ENCODE measurements around the gene INPP5A. TPM values are rescaled to one million over a fixed set of nuclear protein-coding genes. Genes with fewer than 3 reads are reported as not detected.

Gene INPP5A
- total RNA-seq, 1 donor from 2014 or later: 30.6 TPM

DNA sequence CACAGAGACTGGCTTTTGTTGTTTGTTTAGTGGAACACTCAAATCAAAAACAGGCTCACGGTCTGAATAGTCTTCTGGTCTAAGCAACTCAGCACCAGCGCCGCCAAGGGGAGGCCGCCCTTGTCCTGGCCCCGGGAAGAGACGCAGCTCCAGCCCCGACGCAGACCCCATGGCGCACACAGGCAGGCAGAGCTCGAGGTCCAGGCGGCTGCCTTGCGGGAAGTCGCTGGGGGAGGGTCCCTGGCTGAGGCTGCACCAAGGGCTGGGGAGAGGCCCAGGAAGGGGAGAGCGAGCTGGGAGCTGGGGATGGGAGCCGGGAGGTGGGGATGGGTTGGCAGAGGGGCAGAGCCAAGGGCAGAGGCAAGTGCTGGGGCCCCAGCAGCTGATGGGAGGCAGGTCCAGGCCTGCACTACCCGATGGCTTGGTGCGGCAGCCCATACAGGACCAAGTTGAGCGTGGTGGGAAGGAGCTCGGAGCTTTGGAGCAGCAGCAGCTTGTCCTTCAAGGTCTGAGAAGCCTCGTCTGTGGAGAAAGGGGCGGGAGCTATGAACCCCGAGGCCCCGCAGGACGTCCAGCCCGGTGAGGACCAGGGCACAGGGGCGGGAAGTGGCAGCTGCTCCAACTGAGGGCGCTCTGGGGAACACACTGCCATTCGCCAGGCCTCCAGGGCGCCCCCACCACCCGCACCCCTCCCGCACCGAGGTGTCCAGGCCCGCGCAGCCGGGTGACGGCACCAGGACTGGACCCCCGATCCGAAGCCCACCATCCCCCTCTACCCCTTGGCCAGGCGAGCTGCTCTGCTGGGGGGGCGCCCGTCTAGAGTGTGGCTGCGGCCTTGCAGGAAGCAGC lies 271.0 kb downstream of the INPP5A start:
- Mint-ChIP-seq H3K36me3 (ENCODE audit: insufficient read depth) (no peaks in the 10 kb centered on the region), H3K4me1 (ENCODE audit: low read depth) (peaks cover 1% of the 10 kb centered on the region), H3K4me3 (ENCODE audit: low read depth) (no peak overlapping the region), H3K27me3 (peaks cover 6% of the 10 kb centered on the region), H3K9me3 (ENCODE audit: low read depth) (no peaks in the 10 kb centered on the region), H3K27ac (no peak overlapping the region)
- TF ChIP-seq, protein P1, sequence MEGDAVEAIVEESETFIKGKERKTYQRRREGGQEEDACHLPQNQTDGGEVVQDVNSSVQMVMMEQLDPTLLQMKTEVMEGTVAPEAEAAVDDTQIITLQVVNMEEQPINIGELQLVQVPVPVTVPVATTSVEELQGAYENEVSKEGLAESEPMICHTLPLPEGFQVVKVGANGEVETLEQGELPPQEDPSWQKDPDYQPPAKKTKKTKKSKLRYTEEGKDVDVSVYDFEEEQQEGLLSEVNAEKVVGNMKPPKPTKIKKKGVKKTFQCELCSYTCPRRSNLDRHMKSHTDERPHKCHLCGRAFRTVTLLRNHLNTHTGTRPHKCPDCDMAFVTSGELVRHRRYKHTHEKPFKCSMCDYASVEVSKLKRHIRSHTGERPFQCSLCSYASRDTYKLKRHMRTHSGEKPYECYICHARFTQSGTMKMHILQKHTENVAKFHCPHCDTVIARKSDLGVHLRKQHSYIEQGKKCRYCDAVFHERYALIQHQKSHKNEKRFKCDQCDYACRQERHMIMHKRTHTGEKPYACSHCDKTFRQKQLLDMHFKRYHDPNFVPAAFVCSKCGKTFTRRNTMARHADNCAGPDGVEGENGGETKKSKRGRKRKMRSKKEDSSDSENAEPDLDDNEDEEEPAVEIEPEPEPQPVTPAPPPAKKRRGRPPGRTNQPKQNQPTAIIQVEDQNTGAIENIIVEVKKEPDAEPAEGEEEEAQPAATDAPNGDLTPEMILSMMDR (IDR thresholded peaks at IDR 0.05; ENCODE audit: unreplicated experiment): no peak
- no peak for DNase-seq (ENCODE audit: low spot score, unreplicated experiment)

DNA sequence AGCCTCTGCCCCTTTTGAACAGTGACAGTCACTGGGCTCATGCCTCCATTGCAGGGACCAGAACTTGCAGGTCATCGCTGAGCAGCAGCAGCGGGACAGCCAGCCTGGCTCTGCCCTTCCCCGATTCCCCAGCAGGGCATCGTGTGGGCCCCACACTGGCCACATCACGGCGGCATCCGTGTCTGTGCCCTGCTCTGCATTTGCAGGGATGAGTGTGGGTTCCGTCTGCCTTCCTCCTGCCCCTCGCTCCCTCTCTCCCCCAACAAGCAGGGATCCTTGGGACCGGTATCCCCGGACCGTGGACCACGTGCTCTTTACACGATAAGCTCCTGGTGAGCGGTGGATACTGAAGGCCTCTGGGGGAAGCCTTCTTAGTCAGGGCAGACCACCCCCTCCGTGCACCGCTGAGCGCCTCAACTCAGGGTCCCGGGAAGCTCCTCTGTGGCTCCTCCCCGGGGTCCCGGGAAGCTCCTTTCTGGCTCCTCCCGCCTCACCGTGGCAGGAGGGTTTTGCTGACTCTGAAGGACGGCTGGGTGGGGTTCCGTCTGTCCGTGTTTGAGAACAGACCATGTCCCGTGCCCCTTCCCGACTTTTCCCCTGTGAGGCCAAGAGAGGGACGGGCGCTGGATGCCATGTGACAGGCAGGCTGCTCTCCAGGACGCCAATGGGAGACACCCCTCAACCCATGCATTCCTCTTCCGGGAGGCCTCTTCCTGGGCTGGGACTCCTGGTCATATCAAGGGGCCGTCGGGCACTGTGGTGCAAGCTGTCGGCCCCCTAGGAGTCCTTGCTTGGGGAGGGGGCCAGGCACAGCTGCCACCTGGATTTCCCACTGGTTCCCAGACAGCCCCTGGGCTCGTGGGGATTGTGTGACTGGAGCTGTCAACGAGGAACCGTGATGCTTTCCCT lies 271.9 kb downstream of the INPP5A start:
- H3K4me3 Mint-ChIP-seq (ENCODE audit: low read depth): no peak overlapping the region
- no peaks in the 10 kb centered on the region for H3K4me1 Mint-ChIP-seq (ENCODE audit: low read depth)
- H3K36me3 Mint-ChIP-seq (ENCODE audit: insufficient read depth): no peaks in the 10 kb centered on the region
- H3K27ac Mint-ChIP-seq: no peak overlapping the region
- peaks cover 6% of the 10 kb centered on the region for H3K27me3 Mint-ChIP-seq
- H3K9me3 Mint-ChIP-seq (ENCODE audit: low read depth): no peaks in the 10 kb centered on the region
- TF ChIP-seq, protein P1 (IDR thresholded peaks at IDR 0.05; ENCODE audit: unreplicated experiment): no peak
- no peak for DNase-seq (ENCODE audit: low spot score, unreplicated experiment)

DNA sequence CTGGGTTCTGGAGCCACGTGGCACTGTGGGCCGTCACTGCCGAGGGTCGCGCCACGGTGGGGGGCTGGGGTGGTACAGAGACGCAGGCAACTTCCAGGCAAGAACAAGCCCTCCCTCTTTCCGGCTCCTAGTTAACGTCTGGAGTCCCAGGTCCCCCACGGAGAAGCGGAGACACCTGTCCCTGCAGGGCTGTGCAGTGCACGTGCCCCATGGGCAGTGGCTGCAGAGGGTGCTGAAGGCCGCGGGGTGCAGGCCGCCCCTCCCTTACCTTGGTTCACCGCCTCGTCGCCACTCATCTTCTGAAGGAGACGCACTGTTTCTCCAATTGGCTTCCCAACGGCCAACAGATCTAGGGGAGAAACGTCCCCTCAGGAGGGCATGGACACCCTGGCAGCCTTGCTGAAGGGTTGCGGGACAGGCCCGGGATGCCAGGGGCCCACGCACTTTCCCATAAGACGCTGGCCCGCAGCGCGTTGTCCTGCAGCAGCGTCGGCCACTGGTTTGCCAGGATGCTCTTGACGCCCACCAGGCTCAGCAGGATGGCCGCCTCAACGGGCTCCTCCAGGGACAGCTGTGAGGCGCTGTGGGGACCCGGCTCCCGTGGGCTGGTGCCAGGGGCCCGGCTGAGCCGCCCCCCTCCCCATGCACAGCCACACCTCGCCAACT lies 272.7 kb downstream of the INPP5A start:
- no peaks in the 10 kb centered on the region for H3K36me3 Mint-ChIP-seq (ENCODE audit: insufficient read depth)
- H3K27ac Mint-ChIP-seq: no peak overlapping the region
- no peak for DNase-seq (ENCODE audit: low spot score, unreplicated experiment)
- H3K9me3 Mint-ChIP-seq (ENCODE audit: low read depth): no peaks in the 10 kb centered on the region
- peaks cover 8% of the 10 kb centered on the region for H3K27me3 Mint-ChIP-seq
- no peaks in the 10 kb centered on the region for H3K4me1 Mint-ChIP-seq (ENCODE audit: low read depth)
- TF ChIP-seq, protein P1 (IDR thresholded peaks at IDR 0.05; ENCODE audit: unreplicated experiment): no peak
- no peak overlapping the region for H3K4me3 Mint-ChIP-seq (ENCODE audit: low read depth)

DNA sequence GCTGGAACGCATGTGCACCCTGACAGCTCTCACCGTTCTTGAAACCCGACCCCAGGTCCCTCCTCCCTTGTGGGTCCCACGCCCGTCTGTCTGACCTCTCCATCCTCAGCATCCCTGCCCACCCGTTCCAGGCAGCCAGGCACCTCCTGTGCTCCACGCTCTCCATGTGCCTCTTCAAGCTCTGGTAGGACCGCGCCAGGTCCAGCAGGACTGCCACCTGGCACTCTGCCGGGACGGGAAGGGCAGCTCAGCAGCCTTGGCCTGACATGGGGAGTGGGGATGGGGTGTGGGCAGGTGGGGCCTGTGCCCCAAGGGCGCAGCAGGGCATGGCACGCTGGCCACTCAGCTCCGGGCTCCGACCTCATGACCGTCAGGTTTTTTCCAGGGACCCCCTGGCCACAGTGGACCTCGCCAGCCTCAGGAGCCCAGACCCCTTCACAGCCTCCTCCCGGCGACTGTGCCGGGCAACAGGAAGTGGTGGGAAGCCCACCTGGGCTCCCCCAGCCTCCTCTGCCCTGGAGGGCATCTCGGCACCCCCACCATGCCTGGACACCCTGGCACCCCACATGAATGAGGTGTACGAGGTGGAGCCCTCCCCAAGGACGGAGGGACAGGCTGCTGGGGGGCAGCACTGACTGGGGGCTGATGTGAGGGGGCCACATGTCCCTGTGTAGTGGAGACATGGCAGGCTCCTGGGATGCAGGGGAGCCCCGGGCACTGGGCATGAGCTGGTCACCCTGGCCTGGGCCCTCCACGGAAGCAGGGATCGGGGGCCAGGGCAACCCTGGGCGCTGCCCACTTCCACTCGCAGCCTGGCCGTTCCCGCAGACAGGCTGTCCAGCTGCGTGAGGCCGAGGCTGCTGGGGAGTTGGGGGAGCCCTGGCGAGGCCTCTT lies 273.5 kb downstream of the INPP5A start:
- H3K4me1 Mint-ChIP-seq (ENCODE audit: low read depth): no peaks in the 10 kb centered on the region
- no peak for DNase-seq (ENCODE audit: low spot score, unreplicated experiment)
- H3K27ac Mint-ChIP-seq: no peak overlapping the region
- TF ChIP-seq, protein P1 (IDR thresholded peaks at IDR 0.05; ENCODE audit: unreplicated experiment): no peak
- H3K36me3 Mint-ChIP-seq (ENCODE audit: insufficient read depth): no peaks in the 10 kb centered on the region
- no peak overlapping the region for H3K4me3 Mint-ChIP-seq (ENCODE audit: low read depth)
- peaks cover 16% of the 10 kb centered on the region for H3K27me3 Mint-ChIP-seq
- H3K9me3 Mint-ChIP-seq (ENCODE audit: low read depth): no peaks in the 10 kb centered on the region

Data from progenitor cell of endocrine pancreas (in vitro differentiated cells).